ENCODE results near the gene PPP2R5B. TPM values are rescaled to one million over a fixed set of nuclear protein-coding genes. Genes with fewer than 3 reads are reported as not detected.

The PPP2R5B gene
- total RNA-seq, 1 experiment from 2014 or later, result 18.4 TPM

GRCh38 chr11:64908766-64909165 is 15.7 kb upstream of the PPP2R5B start:
- no peak for DNase-seq (ENCODE audit: low spot score)

GRCh38 chr11:64909653-64910343 is 14.7 kb upstream of the PPP2R5B start:
- DNase-seq (ENCODE audit: low spot score), result no peak

GRCh38 chr11:64910451-64911093 is 13.9 kb upstream of the PPP2R5B start:
- DNase-seq (ENCODE audit: low spot score), result no peak

GRCh38 chr11:64911142-64911541 is 13.3 kb upstream of the PPP2R5B start:
- no peak for DNase-seq (ENCODE audit: low spot score)

- no peak for DNase-seq (ENCODE audit: low spot score)
Measured at GRCh38 chr11:64911689-64912088, 12.8 kb upstream of the PPP2R5B start.

GRCh38 chr11:64913171-64913727 is 11.2 kb upstream of the PPP2R5B start:
- no peak for DNase-seq (ENCODE audit: low spot score)

GRCh38 chr11:64914123-64914522 is 10.4 kb upstream of the PPP2R5B start:
- DNase-seq (ENCODE audit: low spot score), result no peak

GRCh38 chr11:64915376-64915887 is 9.1 kb upstream of the PPP2R5B start:
- no peak for DNase-seq (ENCODE audit: low spot score)

GRCh38 chr11:64916040-64916774 is 8.3 kb upstream of the PPP2R5B start:
- DNase-seq (ENCODE audit: low spot score), result peak; percentile 42

- DNase-seq (ENCODE audit: low spot score), result peak; percentile 100
Measured at GRCh38 chr11:64916775-64917662, 7.5 kb upstream of the PPP2R5B start, which contains the start of gene ATG2A. Gene ATG2A, minus strand, starts transcription at chr11:64917209. Its CDS starts 74 bp downstream, at chr11:64917135.

GRCh38 chr11:64917663-64917995 is 6.9 kb upstream of the PPP2R5B start:
- no peak for DNase-seq (ENCODE audit: low spot score)

- DNase-seq (ENCODE audit: low spot score), result no peak
Measured at GRCh38 chr11:64918017-64918416, 6.5 kb upstream of the PPP2R5B start.

GRCh38 chr11:64919627-64920026 is 4.9 kb upstream of the PPP2R5B start:
- no peak for DNase-seq (ENCODE audit: low spot score)

GRCh38 chr11:64920124-64920523 is 4.4 kb upstream of the PPP2R5B start:
- DNase-seq (ENCODE audit: low spot score), result no peak

GRCh38 chr11:64921384-64921783 is 3.1 kb upstream of the PPP2R5B start:
- no peak for DNase-seq (ENCODE audit: low spot score)

GRCh38 chr11:64923151-64923661 is 1.3 kb upstream of the PPP2R5B start:
- no peak for DNase-seq (ENCODE audit: low spot score)

GRCh38 chr11:64924910-64925284 is 408 bp downstream of the PPP2R5B start:
- DNase-seq (ENCODE audit: low spot score), result no peak

GRCh38 chr11:64925536-64926436 is 1.3 kb downstream of the PPP2R5B start:
- DNase-seq (ENCODE audit: low spot score), result no peak

- DNase-seq (ENCODE audit: low spot score), result no peak
Measured at GRCh38 chr11:64926689-64927088, 2.2 kb downstream of the PPP2R5B start.

- no peak for DNase-seq (ENCODE audit: low spot score)
Measured at GRCh38 chr11:64928957-64929356, 4.5 kb downstream of the PPP2R5B start.
